MM.1S (cell line): ENCODE measurements around the gene FERMT2.

Source experiments
- EZH2 ChIP-seq: fragments of 300-600 bp; sonication (generic); optimal IDR thresholded peaks from 2 replicates; pipeline ENCODE3; 2017; ENCODE audit warnings: low read depth, mild to moderate bottlenecking, antibody characterized with exemption, low read length, mixed read lengths
- EZH2phosphoT487 ChIP-seq: fragments of 300-600 bp; sonication (generic); IDR thresholded peaks from 2 replicates; pipeline ENCODE4 v1.6.1; 2018; ENCODE audit warnings: antibody characterized with exemption, low read length
- TF ChIP-seq, protein P1 (sequence below): fragments of 300-600 bp; sonication (generic); IDR thresholded peaks from 2 replicates; pipeline ENCODE4 v1.5.1; 2016; ENCODE audit warnings: antibody characterized with exemption, low read length, mixed read lengths

DNA sequence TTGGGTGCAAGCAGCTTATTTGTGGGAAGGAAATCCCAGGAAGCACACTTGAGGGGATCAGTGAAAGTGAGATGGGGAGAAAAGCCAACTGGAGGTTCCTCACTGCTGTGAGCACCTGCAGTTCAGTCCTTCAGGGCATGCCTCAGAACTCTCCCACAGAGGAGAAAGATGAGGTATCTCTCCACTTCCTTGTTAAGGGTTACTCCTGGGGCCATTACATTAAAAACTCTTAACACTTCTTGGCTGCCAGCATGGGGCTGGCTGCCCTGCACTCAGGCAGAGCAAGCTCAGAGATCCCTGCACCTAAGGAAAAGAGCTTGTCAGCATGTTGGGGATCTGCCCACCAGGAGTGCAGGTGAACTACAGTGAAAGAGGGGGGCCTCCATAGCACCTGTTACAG, 28.8 kb downstream of the FERMT2 start:
- TF ChIP-seq, protein P1, sequence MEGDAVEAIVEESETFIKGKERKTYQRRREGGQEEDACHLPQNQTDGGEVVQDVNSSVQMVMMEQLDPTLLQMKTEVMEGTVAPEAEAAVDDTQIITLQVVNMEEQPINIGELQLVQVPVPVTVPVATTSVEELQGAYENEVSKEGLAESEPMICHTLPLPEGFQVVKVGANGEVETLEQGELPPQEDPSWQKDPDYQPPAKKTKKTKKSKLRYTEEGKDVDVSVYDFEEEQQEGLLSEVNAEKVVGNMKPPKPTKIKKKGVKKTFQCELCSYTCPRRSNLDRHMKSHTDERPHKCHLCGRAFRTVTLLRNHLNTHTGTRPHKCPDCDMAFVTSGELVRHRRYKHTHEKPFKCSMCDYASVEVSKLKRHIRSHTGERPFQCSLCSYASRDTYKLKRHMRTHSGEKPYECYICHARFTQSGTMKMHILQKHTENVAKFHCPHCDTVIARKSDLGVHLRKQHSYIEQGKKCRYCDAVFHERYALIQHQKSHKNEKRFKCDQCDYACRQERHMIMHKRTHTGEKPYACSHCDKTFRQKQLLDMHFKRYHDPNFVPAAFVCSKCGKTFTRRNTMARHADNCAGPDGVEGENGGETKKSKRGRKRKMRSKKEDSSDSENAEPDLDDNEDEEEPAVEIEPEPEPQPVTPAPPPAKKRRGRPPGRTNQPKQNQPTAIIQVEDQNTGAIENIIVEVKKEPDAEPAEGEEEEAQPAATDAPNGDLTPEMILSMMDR = no peak
- TF ChIP-seq EZH2phosphoT487 (no peak), EZH2 (no peak)
